GM23338 (cell line): Measurements from ENCODE around the gene FAM131A. TPM values are rescaled to one million over a fixed set of nuclear protein-coding genes. Genes with fewer than 3 reads are reported as not detected.

Source experiments
- ATAC-seq: fragments of 200-7000 bp; cut with Tn5 transposase; 3 replicates; pipeline ENCODE4 v1.9.1; 2020
- DNase-seq: peaks from one replicate; pipeline ENCODE4 v3.0.0-alpha.2; 2015; ENCODE audit warnings: low spot score
- H2AFZ ChIP-seq: fragments of 200-600 bp; sonication (generic); 2 replicates; pipeline ENCODE4 v1.8.0; 2016; ENCODE audit warnings: antibody characterized with exemption, mild to moderate bottlenecking, moderate library complexity
- H3F3A ChIP-seq: fragments of 200-600 bp; sonication (generic); replicated peaks from 2 replicates; pipeline ENCODE4 v1.8.0; 2017; ENCODE audit warnings: antibody characterized with exemption, mixed run types, low read depth
- H3K27ac ChIP-seq: fragments of 200-600 bp; sonication (generic); 2 replicates; pipeline ENCODE4 v1.6.1; 2016; ENCODE audit warnings: low read depth
- H3K27me3 ChIP-seq: fragments of 200-600 bp; sonication (generic); 2 replicates; pipeline ENCODE4 v1.8.0; 2016; ENCODE audit warnings: mild to moderate bottlenecking, mixed run types, moderate library complexity; ENCODE audit not compliant: insufficient read depth
- H3K36me3 ChIP-seq: fragments of 200-600 bp; sonication (generic); 2 replicates; pipeline ENCODE4 v1.8.0; 2016; ENCODE audit warnings: mild to moderate bottlenecking; ENCODE audit not compliant: insufficient read depth
- H3K4me1 ChIP-seq: fragments of 200-600 bp; sonication (generic); 2 replicates; pipeline ENCODE4 v1.8.0; 2016; ENCODE audit warnings: mild to moderate bottlenecking, moderate library complexity; ENCODE audit not compliant: insufficient read depth
- H3K4me2 ChIP-seq: fragments of 200-600 bp; sonication (generic); 2 replicates; pipeline ENCODE4 v1.7.1; 2017; ENCODE audit warnings: mixed run types
- H3K4me3 ChIP-seq: fragments of 200-600 bp; sonication (generic); 2 replicates; pipeline ENCODE4 v1.6.1; 2016; ENCODE audit warnings: mixed run types
- H3K79me2 ChIP-seq: fragments of 200-600 bp; sonication (generic); replicated peaks from 2 replicates; pipeline ENCODE4 v1.8.0; 2017; ENCODE audit warnings: mild to moderate bottlenecking; ENCODE audit not compliant: insufficient read depth
- H3K9me2 ChIP-seq: fragments of 200-600 bp; sonication (generic); 2 replicates; pipeline ENCODE4 v1.8.0; 2017; ENCODE audit not compliant: insufficient read depth
- H4K20me1 ChIP-seq: fragments of 200-600 bp; sonication (generic); replicated peaks from 2 replicates; pipeline ENCODE4 v1.8.0; 2017; ENCODE audit warnings: mild to moderate bottlenecking; ENCODE audit not compliant: insufficient read depth
- H3K27ac Mint-ChIP-seq: 2 replicates; pipeline ENCODE4 v1.8.0; 2020; ENCODE audit warnings: inconsistent platforms, mild to moderate bottlenecking, moderate library complexity, mixed read lengths
- H3K27me3 Mint-ChIP-seq: 3 replicates; pipeline ENCODE4 v1.8.0; 2022; ENCODE audit warnings: low read depth, mild to moderate bottlenecking, moderate library complexity, mixed read lengths, inconsistent platforms; ENCODE audit not compliant: insufficient read depth, poor library complexity
- H3K36me3 Mint-ChIP-seq: 3 replicates; pipeline ENCODE4 v1.8.0; 2021; ENCODE audit warnings: low read depth, mild to moderate bottlenecking, inconsistent platforms, moderate library complexity, mixed read lengths
- H3K4me1 Mint-ChIP-seq: 3 replicates; pipeline ENCODE4 v1.8.0; 2020; ENCODE audit warnings: mild to moderate bottlenecking, inconsistent platforms, mixed read lengths
- H3K4me3 Mint-ChIP-seq: 3 replicates; pipeline ENCODE4 v1.8.0; 2021; ENCODE audit warnings: moderate library complexity, mild to moderate bottlenecking, inconsistent platforms, mixed read lengths
- H3K9me3 Mint-ChIP-seq: 3 replicates; pipeline ENCODE4 v1.8.0; 2020; ENCODE audit warnings: moderate library complexity, mild to moderate bottlenecking, inconsistent platforms, mixed read lengths
- CREB1 ChIP-seq: fragments of 250-450 bp; sonication (Bioruptor Pico); IDR thresholded peaks from 2 replicates; pipeline ENCODE4 v1.5.0; 2020; ENCODE audit warnings: low read depth, mild to moderate bottlenecking, moderate library complexity
- EZH2 ChIP-seq: fragments of 200-600 bp; sonication (generic); IDR thresholded peaks from one replicate; pipeline ENCODE4 v1.8.0; 2017; ENCODE audit warnings: antibody characterized with exemption, mild to moderate bottlenecking, low read depth; ENCODE audit not compliant: unreplicated experiment
- JUNB ChIP-seq: IDR thresholded peaks from one replicate; pipeline ENCODE4 v1.6.1; 2016; ENCODE audit warnings: antibody characterized with exemption; ENCODE audit not compliant: unreplicated experiment
- polyA plus RNA-seq: library from polyadenylated mRNA; unstranded; fragments of >200 nt; fragmentation: Nextera tagmentation; extraction: Ambion mirVana; gene quantifications from 2 replicates; pipeline ENCODE4 v1.2.1, GENCODE V29; 2016
- total RNA-seq: library from RNA; depleted of rRNA; stranded (reverse); fragments of >200 nt; shearing (Covaris generic); gene quantifications from 2 replicates; pipeline ENCODE4 v1.2.3, GENCODE V29; 2014
- TF ChIP-seq, protein P1 (sequence below): fragments of 250-450 bp; sonication (Bioruptor Pico); IDR thresholded peaks from 2 replicates; pipeline ENCODE4 v1.5.0; 2020; ENCODE audit warnings: mild to moderate bottlenecking, moderate library complexity
- TF ChIP-seq, protein P2 (sequence below): IDR thresholded peaks from 2 replicates; pipeline ENCODE4 v1.6.1; 2016; ENCODE audit warnings: antibody characterized with exemption

Gene FAM131A
- total and polyA plus RNA-seq, 2 experiments from 2014 or later, result 6.7 to 31.8 TPM

DNA sequence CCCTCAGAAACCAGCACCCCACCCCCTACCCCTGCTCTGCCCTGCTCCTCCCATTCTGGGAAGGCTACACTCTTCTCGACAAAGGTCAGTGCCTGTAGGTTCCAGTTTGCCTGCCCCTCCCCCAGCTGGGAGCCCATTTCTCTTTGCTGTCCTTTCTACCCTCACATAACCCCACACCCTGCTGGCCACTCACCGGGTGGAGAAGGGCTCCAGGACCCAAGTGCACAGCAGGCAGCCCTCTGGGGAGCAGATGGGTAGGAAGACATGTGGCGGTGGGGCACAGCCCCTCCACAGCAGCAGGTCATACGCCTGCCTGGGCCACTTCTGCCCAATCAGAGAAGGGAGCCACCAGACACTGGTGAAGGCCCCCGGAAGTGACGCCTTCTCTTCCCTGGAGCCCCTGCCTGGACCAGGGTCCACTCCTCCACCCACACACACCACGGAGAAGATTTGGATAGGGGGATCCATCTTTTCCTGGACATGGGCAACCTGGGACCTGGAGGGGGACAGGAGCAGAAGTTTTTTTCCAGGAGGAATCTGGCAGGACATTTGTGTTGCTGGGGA, 40.6 kb downstream of the FAM131A start, which contains the start of gene THPO:
TSS of gene THPO (minus strand) at position 326 of the 564 bp plus-strand sequence. CDS start 1,948 bp downstream, outside the sequence.
- Histone ChIP-seq H2AFZ (peak within 1 kb of the TSS; percentile 78), H3K27ac (no peak within 1 kb of the TSS), H3K9me2 (no peaks in the 10 kb centered on the region), H4K20me1 (no peaks in the 10 kb centered on the region), H3K36me3 (no peaks in the 10 kb centered on the region), H3K4me1 (peaks cover 39% of the 10 kb centered on the region), H3F3A (0 out of 2 replicates have a peak, but pooled peaks cover 4% of the 10 kb centered on the region), H3K27me3 (peaks cover 50% of the 10 kb centered on the region), H3K4me2 (peak within 1 kb of the TSS; percentile 85), H3K79me2 (no peaks in the 10 kb centered on the region), H3K4me3 (peak within 1 kb of the TSS; percentile 54)
- Mint-ChIP-seq H3K27ac (no peak within 1 kb of the TSS), H3K4me3 (peak within 1 kb of the TSS; percentile 75), H3K36me3 (no peaks in the 10 kb centered on the region), H3K9me3 (no peaks in the 10 kb centered on the region), H3K4me1 (peaks cover 42% of the 10 kb centered on the region), H3K27me3 (peaks cover 52% of the 10 kb centered on the region)
- ATAC-seq (peak; percentile 41), DNase-seq (peak; percentile 52)
- TF ChIP-seq, protein P1, sequence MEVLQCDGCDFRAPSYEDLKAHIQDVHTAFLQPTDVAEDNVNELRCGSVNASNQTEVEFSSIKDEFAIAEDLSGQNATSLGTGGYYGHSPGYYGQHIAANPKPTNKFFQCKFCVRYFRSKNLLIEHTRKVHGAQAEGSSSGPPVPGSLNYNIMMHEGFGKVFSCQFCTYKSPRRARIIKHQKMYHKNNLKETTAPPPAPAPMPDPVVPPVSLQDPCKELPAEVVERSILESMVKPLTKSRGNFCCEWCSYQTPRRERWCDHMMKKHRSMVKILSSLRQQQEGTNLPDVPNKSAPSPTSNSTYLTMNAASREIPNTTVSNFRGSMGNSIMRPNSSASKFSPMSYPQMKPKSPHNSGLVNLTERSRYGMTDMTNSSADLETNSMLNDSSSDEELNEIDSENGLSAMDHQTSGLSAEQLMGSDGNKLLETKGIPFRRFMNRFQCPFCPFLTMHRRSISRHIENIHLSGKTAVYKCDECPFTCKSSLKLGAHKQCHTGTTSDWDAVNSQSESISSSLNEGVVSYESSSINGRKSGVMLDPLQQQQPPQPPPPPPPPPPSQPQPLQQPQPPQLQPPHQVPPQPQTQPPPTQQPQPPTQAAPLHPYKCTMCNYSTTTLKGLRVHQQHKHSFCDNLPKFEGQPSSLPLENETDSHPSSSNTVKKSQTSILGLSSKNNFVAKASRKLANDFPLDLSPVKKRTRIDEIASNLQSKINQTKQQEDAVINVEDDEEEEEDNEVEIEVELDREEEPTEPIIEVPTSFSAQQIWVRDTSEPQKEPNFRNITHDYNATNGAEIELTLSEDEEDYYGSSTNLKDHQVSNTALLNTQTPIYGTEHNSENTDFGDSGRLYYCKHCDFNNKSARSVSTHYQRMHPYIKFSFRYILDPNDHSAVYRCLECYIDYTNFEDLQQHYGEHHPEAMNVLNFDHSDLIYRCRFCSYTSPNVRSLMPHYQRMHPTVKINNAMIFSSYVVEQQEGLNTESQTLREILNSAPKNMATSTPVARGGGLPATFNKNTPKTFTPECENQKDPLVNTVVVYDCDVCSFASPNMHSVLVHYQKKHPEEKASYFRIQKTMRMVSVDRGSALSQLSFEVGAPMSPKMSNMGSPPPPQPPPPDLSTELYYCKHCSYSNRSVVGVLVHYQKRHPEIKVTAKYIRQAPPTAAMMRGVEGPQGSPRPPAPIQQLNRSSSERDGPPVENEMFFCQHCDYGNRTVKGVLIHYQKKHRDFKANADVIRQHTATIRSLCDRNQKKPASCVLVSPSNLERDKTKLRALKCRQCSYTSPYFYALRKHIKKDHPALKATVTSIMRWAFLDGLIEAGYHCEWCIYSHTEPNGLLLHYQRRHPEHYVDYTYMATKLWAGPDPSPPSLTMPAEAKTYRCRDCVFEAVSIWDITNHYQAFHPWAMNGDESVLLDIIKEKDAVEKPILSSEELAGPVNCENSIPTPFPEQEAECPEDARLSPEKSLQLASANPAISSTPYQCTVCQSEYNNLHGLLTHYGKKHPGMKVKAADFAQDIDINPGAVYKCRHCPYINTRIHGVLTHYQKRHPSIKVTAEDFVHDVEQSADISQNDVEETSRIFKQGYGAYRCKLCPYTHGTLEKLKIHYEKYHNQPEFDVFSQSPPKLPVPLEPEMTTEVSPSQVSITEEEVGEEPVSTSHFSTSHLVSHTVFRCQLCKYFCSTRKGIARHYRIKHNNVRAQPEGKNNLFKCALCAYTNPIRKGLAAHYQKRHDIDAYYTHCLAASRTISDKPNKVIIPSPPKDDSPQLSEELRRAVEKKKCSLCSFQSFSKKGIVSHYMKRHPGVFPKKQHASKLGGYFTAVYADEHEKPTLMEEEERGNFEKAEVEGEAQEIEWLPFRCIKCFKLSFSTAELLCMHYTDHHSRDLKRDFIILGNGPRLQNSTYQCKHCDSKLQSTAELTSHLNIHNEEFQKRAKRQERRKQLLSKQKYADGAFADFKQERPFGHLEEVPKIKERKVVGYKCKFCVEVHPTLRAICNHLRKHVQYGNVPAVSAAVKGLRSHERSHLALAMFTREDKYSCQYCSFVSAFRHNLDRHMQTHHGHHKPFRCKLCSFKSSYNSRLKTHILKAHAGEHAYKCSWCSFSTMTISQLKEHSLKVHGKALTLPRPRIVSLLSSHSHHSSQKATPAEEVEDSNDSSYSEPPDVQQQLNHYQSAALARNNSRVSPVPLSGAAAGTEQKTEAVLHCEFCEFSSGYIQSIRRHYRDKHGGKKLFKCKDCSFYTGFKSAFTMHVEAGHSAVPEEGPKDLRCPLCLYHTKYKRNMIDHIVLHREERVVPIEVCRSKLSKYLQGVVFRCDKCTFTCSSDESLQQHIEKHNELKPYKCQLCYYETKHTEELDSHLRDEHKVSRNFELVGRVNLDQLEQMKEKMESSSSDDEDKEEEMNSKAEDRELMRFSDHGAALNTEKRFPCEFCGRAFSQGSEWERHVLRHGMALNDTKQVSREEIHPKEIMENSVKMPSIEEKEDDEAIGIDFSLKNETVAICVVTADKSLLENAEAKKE (CRISPR knock-in tag), result no peak
- TF ChIP-seq JUNB (no peak), EZH2 (no peak), CREB1 (CRISPR knock-in tag) (0 out of 2 replicates have a peak, but pooled peaks have one; percentile 4)
- TF ChIP-seq, protein P2, sequence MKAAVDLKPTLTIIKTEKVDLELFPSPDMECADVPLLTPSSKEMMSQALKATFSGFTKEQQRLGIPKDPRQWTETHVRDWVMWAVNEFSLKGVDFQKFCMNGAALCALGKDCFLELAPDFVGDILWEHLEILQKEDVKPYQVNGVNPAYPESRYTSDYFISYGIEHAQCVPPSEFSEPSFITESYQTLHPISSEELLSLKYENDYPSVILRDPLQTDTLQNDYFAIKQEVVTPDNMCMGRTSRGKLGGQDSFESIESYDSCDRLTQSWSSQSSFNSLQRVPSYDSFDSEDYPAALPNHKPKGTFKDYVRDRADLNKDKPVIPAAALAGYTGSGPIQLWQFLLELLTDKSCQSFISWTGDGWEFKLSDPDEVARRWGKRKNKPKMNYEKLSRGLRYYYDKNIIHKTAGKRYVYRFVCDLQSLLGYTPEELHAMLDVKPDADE, result no peak
